Mammary epithelial cell (primary cell): Measurements from ENCODE around the gene RRP8.

Source experiments
- CTCF ChIP-seq, 2 donors: IDR thresholded peaks in 1 of 2; conservative IDR thresholded peaks in 1 of 2; 2 replicates each; pipeline ENCODE4 v1.5.1; 2011 to 2012; ENCODE audit warnings: inconsistent platforms in 2 of 2, low read length in 2 of 2, mild to moderate bottlenecking in 2 of 2, control low read depth in 1 of 2, low read depth in 1 of 2; ENCODE audit not compliant: insufficient read depth in 1 of 2; ENCODE audit errors: extremely low read depth in 1 of 2
- EZH2 ChIP-seq: IDR thresholded peaks from 2 replicates; pipeline ENCODE4 v1.6.1; 2012; ENCODE audit warnings: low read length, inconsistent platforms, borderline replicate concordance

GRCh38 chr11:6629573-6629891 lies 26.1 kb upstream of the RRP8 start:
- TF ChIP-seq CTCF (conservative IDR thresholded peaks at IDR 0.05 in 1 of 2, IDR thresholded peaks at IDR 0.05 in 1 of 2; ENCODE audit: extremely low read depth in 1 of 2, insufficient read depth in 1 of 2, low read depth in 1 of 2, low read length in 2 of 2) (no peak), EZH2 (no peak)
